Fibroblast of the aortic adventitia (primary cell): ENCODE results near the gene AKR1E2. TPM values are rescaled to one million over a fixed set of nuclear protein-coding genes. Genes with fewer than 3 reads are reported as not detected.

Source experiments
- DNase-seq: peaks from one replicate; pipeline ENCODE4 v3.0.0-alpha.2; 2010; ENCODE audit warnings: low read depth
- H3K4me3 ChIP-seq: 2 replicates; pipeline ENCODE4 v1.5.1; 2011; ENCODE audit warnings: low read depth, mild to moderate bottlenecking, control low read depth, low read length, moderate library complexity
- CTCF ChIP-seq: IDR thresholded peaks from 2 replicates; pipeline ENCODE4 v1.5.1; 2011; ENCODE audit warnings: mild to moderate bottlenecking, low read length, control low read depth, inconsistent platforms; ENCODE audit not compliant: insufficient read depth
- total RNA-seq: library from RNA; depleted of rRNA; stranded (reverse); fragments of >200 nt; gene quantifications from 2 replicates; pipeline ENCODE4 v1.2.3, GENCODE V29; 2012; ENCODE audit warnings: low replicate concordance

Gene AKR1E2
- total RNA-seq, 1 donor, result 4.6 TPM

GRCh38 chr10:4839353-4839752, 13.3 kb downstream of the AKR1E2 start:
- no peak for DNase-seq
- no peak for TF ChIP-seq CTCF
- H3K4me3 ChIP-seq, result no peak overlapping the region

GRCh38 chr10:4840151-4840550, 14.1 kb downstream of the AKR1E2 start:
- no peak for DNase-seq
- H3K4me3 ChIP-seq, result no peak overlapping the region
- TF ChIP-seq CTCF, result no peak

- no peak overlapping the region for H3K4me3 ChIP-seq
- no peak for DNase-seq
- TF ChIP-seq CTCF, result no peak
These were observed 17.6 kb downstream of the AKR1E2 start for GRCh38 chr10:4843525-4844180.

GRCh38 chr10:4844864-4845263, 18.9 kb downstream of the AKR1E2 start:
- H3K4me3 ChIP-seq, result no peak overlapping the region
- TF ChIP-seq CTCF, result no peak
- no peak for DNase-seq

- no peak overlapping the region for H3K4me3 ChIP-seq
- DNase-seq, result no peak
- TF ChIP-seq CTCF, result no peak
These were observed 19.8 kb downstream of the AKR1E2 start for GRCh38 chr10:4845766-4846165.

GRCh38 chr10:4846775-4847174, 20.8 kb downstream of the AKR1E2 start:
- TF ChIP-seq CTCF, result no peak
- no peak for DNase-seq
- H3K4me3 ChIP-seq, result no peak overlapping the region
